HEK293 (cell line): ENCODE data around the gene SH3BP2.

Experiments used
- BCL11A ChIP-seq: fragments of 450-650 bp; formaldehyde crosslinking; IDR thresholded peaks from 2 replicates; pipeline ENCODE4 v1.5.1; 2016; ENCODE audit warnings: low read depth, missing biosample characterization, missing genetic modification characterization
- CTCF ChIP-seq: fragments of 450-650 bp; formaldehyde crosslinking; IDR thresholded peaks from 2 replicates; pipeline ENCODE4 v1.5.1; 2016; ENCODE audit warnings: missing biosample characterization, missing genetic modification characterization
- GLIS2 ChIP-seq: fragments of 450-650 bp; formaldehyde crosslinking; IDR thresholded peaks from 2 replicates; pipeline ENCODE4 v1.5.1; 2016; ENCODE audit warnings: missing biosample characterization, missing genetic modification characterization
- KLF10 ChIP-seq: fragments of 450-650 bp; IDR thresholded peaks from 2 replicates; pipeline ENCODE4 v1.5.1; 2018; ENCODE audit warnings: missing biosample characterization, mild to moderate bottlenecking, missing genetic modification characterization
- PRDM6 ChIP-seq: fragments of 450-650 bp; formaldehyde crosslinking; IDR thresholded peaks from 2 replicates; pipeline ENCODE4 v1.5.1; 2017; ENCODE audit warnings: missing biosample characterization, missing genetic modification characterization
- ZBTB49 ChIP-seq: fragments of 450-650 bp; formaldehyde crosslinking; IDR thresholded peaks from 2 replicates; pipeline ENCODE4 v1.5.1; 2016; ENCODE audit warnings: missing biosample characterization, missing genetic modification characterization, low read depth
- ZFP37 ChIP-seq: fragments of 450-650 bp; formaldehyde crosslinking; IDR thresholded peaks from 2 replicates; pipeline ENCODE4 v1.5.1; 2016; ENCODE audit warnings: missing biosample characterization, missing genetic modification characterization
- ZIC2 ChIP-seq: fragments of 450-650 bp; formaldehyde crosslinking; IDR thresholded peaks from 2 replicates; pipeline ENCODE4 v1.5.1; 2016; ENCODE audit warnings: missing biosample characterization, missing genetic modification characterization
- ZNF133 ChIP-seq: fragments of 450-650 bp; formaldehyde crosslinking; IDR thresholded peaks from 2 replicates; pipeline ENCODE4 v1.5.1; 2016; ENCODE audit warnings: missing biosample characterization, missing genetic modification characterization
- ZNF362 ChIP-seq: fragments of 450-650 bp; formaldehyde crosslinking; IDR thresholded peaks from 2 replicates; pipeline ENCODE4 v1.5.1; 2016; ENCODE audit warnings: missing biosample characterization, missing genetic modification characterization
- TF ChIP-seq, protein P1 (sequence below): fragments of 450-650 bp; formaldehyde crosslinking; IDR thresholded peaks from 2 replicates; pipeline ENCODE4 v1.5.1; 2016; ENCODE audit warnings: missing biosample characterization, missing genetic modification characterization

DNA sequence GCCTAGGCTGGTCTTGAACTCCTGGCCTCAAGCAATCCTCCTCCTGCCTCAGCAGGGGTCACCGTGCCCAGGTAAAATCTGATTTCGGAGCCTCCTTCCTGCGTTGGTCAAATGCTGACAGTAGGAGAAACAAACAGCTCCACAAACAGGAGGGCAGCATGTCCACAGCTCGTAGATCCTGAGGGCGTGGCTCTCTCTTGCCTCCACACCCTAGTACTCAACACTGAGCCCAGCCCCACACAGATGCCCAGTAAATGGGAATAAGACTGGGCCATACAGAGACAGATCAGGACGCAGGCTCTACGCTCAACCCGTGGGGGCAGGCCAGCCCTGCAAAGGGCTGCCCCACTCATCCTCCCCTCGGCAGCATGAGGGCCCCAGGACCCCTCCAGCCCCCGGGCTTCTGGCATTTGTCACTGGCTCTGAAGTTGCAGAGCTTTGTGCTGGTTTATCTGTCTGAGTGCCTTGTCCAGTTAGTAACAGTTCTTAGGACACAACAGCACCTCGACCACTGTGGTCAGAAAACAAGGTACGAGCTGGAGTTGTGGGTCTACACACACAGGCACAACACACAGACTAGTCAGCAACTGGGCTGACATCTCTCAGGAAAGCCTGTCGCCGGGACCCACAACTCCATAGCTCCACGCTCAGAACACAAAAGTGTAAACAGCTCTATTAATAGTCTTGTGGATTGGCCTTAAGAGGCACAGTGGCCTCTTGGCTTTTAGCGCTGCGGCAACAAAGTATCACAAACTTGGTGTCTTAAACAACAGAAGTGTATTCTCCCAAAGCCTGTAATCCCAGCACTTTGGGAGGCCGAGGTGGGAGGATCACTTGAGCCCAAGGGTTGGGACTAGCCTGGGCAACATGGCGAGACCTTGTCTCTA is 41.9 kb upstream of the SH3BP2 start:
- TF ChIP-seq CTCF (tag by site-specific recombination): no peak
- TF ChIP-seq ZNF133: no peak
- TF ChIP-seq BCL11A (tag by site-specific recombination): no peak
- TF ChIP-seq ZBTB49 (tag by site-specific recombination): no peak
- TF ChIP-seq ZNF362 (tag by site-specific recombination): no peak
- TF ChIP-seq ZFP37 (tag by site-specific recombination): no peak
- TF ChIP-seq ZIC2 (tag by site-specific recombination): no peak
- TF ChIP-seq GLIS2 (tag by site-specific recombination): no peak
- no peak for TF ChIP-seq KLF10
- no peak for TF ChIP-seq PRDM6 (tag by site-specific recombination)
- TF ChIP-seq, protein P1, sequence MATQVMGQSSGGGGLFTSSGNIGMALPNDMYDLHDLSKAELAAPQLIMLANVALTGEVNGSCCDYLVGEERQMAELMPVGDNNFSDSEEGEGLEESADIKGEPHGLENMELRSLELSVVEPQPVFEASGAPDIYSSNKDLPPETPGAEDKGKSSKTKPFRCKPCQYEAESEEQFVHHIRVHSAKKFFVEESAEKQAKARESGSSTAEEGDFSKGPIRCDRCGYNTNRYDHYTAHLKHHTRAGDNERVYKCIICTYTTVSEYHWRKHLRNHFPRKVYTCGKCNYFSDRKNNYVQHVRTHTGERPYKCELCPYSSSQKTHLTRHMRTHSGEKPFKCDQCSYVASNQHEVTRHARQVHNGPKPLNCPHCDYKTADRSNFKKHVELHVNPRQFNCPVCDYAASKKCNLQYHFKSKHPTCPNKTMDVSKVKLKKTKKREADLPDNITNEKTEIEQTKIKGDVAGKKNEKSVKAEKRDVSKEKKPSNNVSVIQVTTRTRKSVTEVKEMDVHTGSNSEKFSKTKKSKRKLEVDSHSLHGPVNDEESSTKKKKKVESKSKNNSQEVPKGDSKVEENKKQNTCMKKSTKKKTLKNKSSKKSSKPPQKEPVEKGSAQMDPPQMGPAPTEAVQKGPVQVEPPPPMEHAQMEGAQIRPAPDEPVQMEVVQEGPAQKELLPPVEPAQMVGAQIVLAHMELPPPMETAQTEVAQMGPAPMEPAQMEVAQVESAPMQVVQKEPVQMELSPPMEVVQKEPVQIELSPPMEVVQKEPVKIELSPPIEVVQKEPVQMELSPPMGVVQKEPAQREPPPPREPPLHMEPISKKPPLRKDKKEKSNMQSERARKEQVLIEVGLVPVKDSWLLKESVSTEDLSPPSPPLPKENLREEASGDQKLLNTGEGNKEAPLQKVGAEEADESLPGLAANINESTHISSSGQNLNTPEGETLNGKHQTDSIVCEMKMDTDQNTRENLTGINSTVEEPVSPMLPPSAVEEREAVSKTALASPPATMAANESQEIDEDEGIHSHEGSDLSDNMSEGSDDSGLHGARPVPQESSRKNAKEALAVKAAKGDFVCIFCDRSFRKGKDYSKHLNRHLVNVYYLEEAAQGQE (tag by site-specific recombination): no peak
